HepG2 (cell line): ENCODE results near the gene ZMIZ1. TPM values are rescaled to one million over a fixed set of nuclear protein-coding genes. Genes with fewer than 3 reads are reported as not detected.

ENCODE experiments used
- AGO1 ChIP-seq: fragments of 200-400 bp; formaldehyde crosslinking; IDR thresholded peaks from 2 replicates; pipeline ENCODE4 v1.6.1; 2017; ENCODE audit warnings: mild to moderate bottlenecking, low read depth, low read length, moderate library complexity; ENCODE audit not compliant: poor library complexity, severe bottlenecking
- ARHGAP35 ChIP-seq: sonication (generic); formaldehyde crosslinking; IDR thresholded peaks from 2 replicates; pipeline ENCODE4 v1.9.0; 2022; ENCODE audit warnings: mild to moderate bottlenecking, inconsistent platforms, moderate library complexity, missing genetic modification reagents, borderline replicate concordance
- ETV6 ChIP-seq: sonication (generic); formaldehyde crosslinking; conservative IDR thresholded peaks from 2 replicates; pipeline ENCODE4 v1.4.0; 2020; ENCODE audit warnings: missing genetic modification reagents
- GZF1 ChIP-seq: sonication (generic); formaldehyde crosslinking; IDR thresholded peaks from 2 replicates; pipeline ENCODE4 v1.5.1; 2020; ENCODE audit warnings: mild to moderate bottlenecking, missing genetic modification reagents
- HOXA9 ChIP-seq: sonication (generic); formaldehyde crosslinking; IDR thresholded peaks from 2 replicates; pipeline ENCODE4 v1.8.1; 2022; ENCODE audit warnings: missing genetic modification reagents, mild to moderate bottlenecking, moderate library complexity, borderline replicate concordance
- MED1 ChIP-seq: sonication (generic); formaldehyde crosslinking; IDR thresholded peaks from 2 replicates; pipeline ENCODE4 v1.4.0; 2020; ENCODE audit warnings: missing genetic modification reagents
- MEIS1 ChIP-seq: sonication (generic); formaldehyde crosslinking; IDR thresholded peaks from 2 replicates; pipeline ENCODE4 v1.9.0; 2021; ENCODE audit warnings: mild to moderate bottlenecking, missing genetic modification reagents, moderate library complexity, borderline replicate concordance
- PHF20 ChIP-seq: sonication (generic); formaldehyde crosslinking; IDR thresholded peaks from 2 replicates; pipeline ENCODE4 v1.5.0; 2020; ENCODE audit warnings: mild to moderate bottlenecking, missing genetic modification reagents
- PHF21A ChIP-seq: sonication (generic); formaldehyde crosslinking; IDR thresholded peaks from 2 replicates; pipeline ENCODE4 v1.5.0; 2020; ENCODE audit warnings: mild to moderate bottlenecking, missing genetic modification reagents
- SALL1 ChIP-seq: sonication (generic); formaldehyde crosslinking; IDR thresholded peaks from 2 replicates; pipeline ENCODE4 v1.8.0; 2022; ENCODE audit warnings: mild to moderate bottlenecking, missing genetic modification reagents
- SKI ChIP-seq: fragments of 450-650 bp; IDR thresholded peaks from one replicate; pipeline ENCODE4 v1.6.1; 2018; ENCODE audit warnings: mild to moderate bottlenecking; ENCODE audit not compliant: partially characterized antibody
- SNAPC2 ChIP-seq: sonication (generic); formaldehyde crosslinking; IDR thresholded peaks from 2 replicates; pipeline ENCODE4 v1.8.1; 2022; ENCODE audit warnings: mild to moderate bottlenecking, missing genetic modification reagents
- XBP1 ChIP-seq: sonication (generic); formaldehyde crosslinking; IDR thresholded peaks from 2 replicates; pipeline ENCODE4 v1.5.0; 2020; ENCODE audit warnings: missing genetic modification reagents
- ZEB1 ChIP-seq: IDR thresholded peaks from 2 replicates; pipeline ENCODE4 v1.6.1; 2012; ENCODE audit warnings: mild to moderate bottlenecking, low read depth, inconsistent platforms; ENCODE audit not compliant: insufficient replicate concordance
- ZFP36L1 ChIP-seq: sonication (generic); formaldehyde crosslinking; IDR thresholded peaks from 2 replicates; pipeline ENCODE4 v1.8.0; 2022; ENCODE audit warnings: mild to moderate bottlenecking, missing genetic modification reagents, moderate library complexity
- ZFYVE20 ChIP-seq: sonication (generic); formaldehyde crosslinking; IDR thresholded peaks from 2 replicates; pipeline ENCODE4 v1.8.0; 2023; ENCODE audit warnings: low read depth, mild to moderate bottlenecking, moderate library complexity, missing genetic modification reagents, borderline replicate concordance
- ZMYM3 ChIP-seq: sonication (generic); formaldehyde crosslinking; IDR thresholded peaks from 2 replicates; pipeline ENCODE4 v1.5.1; 2020; ENCODE audit warnings: mild to moderate bottlenecking, missing genetic modification reagents
- ZNF30 ChIP-seq: sonication (generic); formaldehyde crosslinking; IDR thresholded peaks from 2 replicates; pipeline ENCODE4 v1.5.0; 2020; ENCODE audit warnings: mild to moderate bottlenecking, missing genetic modification reagents
- ZNF33A ChIP-seq: sonication (generic); formaldehyde crosslinking; IDR thresholded peaks from 2 replicates; pipeline ENCODE4 v1.5.1; 2020; ENCODE audit warnings: missing genetic modification reagents, mild to moderate bottlenecking, moderate library complexity, borderline replicate concordance
- ZNF44 ChIP-seq: sonication (generic); formaldehyde crosslinking; IDR thresholded peaks from 2 replicates; pipeline ENCODE4 v1.5.1; 2020; ENCODE audit warnings: mild to moderate bottlenecking, missing genetic modification reagents
- ZNF780A ChIP-seq: sonication (generic); formaldehyde crosslinking; IDR thresholded peaks from 2 replicates; pipeline ENCODE4 v1.8.0; 2022; ENCODE audit warnings: mild to moderate bottlenecking, missing genetic modification reagents, moderate library complexity
- ZNF782 ChIP-seq: sonication (generic); formaldehyde crosslinking; IDR thresholded peaks from 2 replicates; pipeline ENCODE4 v1.4.0; 2020; ENCODE audit warnings: missing genetic modification reagents, mild to moderate bottlenecking, borderline replicate concordance
- ZSCAN25 ChIP-seq: sonication (generic); formaldehyde crosslinking; IDR thresholded peaks from 2 replicates; pipeline ENCODE4 v1.8.0; 2022; ENCODE audit warnings: mild to moderate bottlenecking, missing genetic modification reagents
- polyA plus RNA-seq, 8 experiments: library from polyadenylated mRNA; depleted of rRNA in 3 of 8; stranded (reverse) in 7 of 8; unstranded in 1 of 8; fragments of >200 nt; fragmentation: Illumina TruSeq in 4 of 8; extraction: Trizol in 4 of 8; gene quantifications; 2 replicates each; pipeline versions ENCODE4 v1.2.1 to v1.2.3, GENCODE V29; 2011 to 2016; ENCODE audit warnings: low read depth in 4 of 8, missing spikeins in 1 of 8, mixed read lengths in 1 of 8; ENCODE audit not compliant: insufficient read depth in 1 of 8
- total RNA-seq, 5 experiments: library from RNA; depleted of rRNA; stranded (reverse); fragments of >200 nt; fragmentation: Illumina TruSeq; extraction: Trizol; gene quantifications; 2 replicates each; pipeline ENCODE4 v1.2.3, GENCODE V29; 2016; ENCODE audit warnings: low read depth in 1 of 5
- TF ChIP-seq, protein P1 (sequence below): sonication (generic); formaldehyde crosslinking; IDR thresholded peaks from 2 replicates; pipeline ENCODE4 v1.4.0; 2020; ENCODE audit warnings: missing genetic modification reagents, borderline replicate concordance
- TF ChIP-seq, protein P2 (sequence below): IDR thresholded peaks from 2 replicates; pipeline ENCODE4 v1.6.1; 2018; ENCODE audit warnings: missing genetic modification reagents, mild to moderate bottlenecking, missing compliant biosample characterization
- TF ChIP-seq, protein P3 (sequence below): IDR thresholded peaks from 2 replicates; pipeline ENCODE4 v1.6.1; 2016; ENCODE audit warnings: low read depth

ZMIZ1 gene
- total and polyA plus RNA-seq, 2 of the 13 experiments (the other 11 are each of a cell fraction or from before 2014, with no cell fraction given), result 5.3 to 10.2 TPM

DNA sequence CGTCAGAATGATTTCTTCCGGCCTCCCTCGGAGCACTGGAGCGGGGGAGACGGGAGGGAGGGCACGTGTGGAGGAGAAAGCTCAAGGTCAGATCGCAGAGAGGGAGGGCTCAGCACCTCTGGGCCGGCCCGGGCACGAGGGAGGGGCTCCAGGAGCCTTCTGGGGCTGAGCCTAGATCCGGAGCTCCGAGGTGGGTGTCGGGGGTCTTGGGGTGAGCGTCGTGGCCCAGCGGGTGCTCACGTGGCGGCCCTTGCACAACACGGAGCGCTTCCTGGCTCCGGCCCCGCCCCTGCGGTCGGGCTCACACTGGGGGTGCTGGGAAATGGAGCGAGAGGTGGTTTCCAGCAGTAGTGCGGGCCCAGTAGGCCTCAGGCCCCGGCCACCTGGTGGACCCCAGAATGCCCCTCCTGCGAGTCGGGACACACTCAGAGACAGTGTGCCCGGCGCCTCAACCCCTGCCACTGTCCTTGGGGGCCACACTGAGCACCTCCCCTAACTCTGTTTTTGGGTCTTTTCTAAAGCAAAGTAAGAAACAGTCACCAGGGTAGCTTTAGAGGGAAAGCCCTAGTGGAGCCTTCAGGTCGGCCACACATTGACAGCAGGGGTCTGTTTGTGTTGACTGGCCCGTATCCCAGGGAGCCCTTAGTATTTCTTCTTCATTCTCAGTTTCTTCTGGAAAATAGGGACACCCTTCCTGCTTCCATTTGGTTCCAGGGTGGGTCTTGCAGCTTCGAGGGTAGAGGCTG is 279.3 kb downstream of the ZMIZ1 start (continued):
- TF ChIP-seq, protein P1, sequence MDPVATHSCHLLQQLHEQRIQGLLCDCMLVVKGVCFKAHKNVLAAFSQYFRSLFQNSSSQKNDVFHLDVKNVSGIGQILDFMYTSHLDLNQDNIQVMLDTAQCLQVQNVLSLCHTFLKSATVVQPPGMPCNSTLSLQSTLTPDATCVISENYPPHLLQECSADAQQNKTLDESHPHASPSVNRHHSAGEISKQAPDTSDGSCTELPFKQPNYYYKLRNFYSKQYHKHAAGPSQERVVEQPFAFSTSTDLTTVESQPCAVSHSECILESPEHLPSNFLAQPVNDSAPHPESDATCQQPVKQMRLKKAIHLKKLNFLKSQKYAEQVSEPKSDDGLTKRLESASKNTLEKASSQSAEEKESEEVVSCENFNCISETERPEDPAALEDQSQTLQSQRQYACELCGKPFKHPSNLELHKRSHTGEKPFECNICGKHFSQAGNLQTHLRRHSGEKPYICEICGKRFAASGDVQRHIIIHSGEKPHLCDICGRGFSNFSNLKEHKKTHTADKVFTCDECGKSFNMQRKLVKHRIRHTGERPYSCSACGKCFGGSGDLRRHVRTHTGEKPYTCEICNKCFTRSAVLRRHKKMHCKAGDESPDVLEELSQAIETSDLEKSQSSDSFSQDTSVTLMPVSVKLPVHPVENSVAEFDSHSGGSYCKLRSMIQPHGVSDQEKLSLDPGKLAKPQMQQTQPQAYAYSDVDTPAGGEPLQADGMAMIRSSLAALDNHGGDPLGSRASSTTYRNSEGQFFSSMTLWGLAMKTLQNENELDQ (CRISPR knock-in tag), result 0 out of 2 replicates have a peak, but pooled peaks have one; percentile 32
- TF ChIP-seq ZSCAN25 (CRISPR knock-in tag) (0 out of 2 replicates have a peak, but pooled peaks have one; percentile 21), SALL1 (CRISPR knock-in tag) (peak; percentile 76), ETV6 (CRISPR knock-in tag) (no peak), ZMYM3 (CRISPR knock-in tag) (peak; percentile 28; the same call in 1 of the 2 replicates), AGO1 (no peak), ZNF780A (CRISPR knock-in tag) (no peak), ZNF33A (CRISPR knock-in tag) (no peak), ZNF44 (CRISPR knock-in tag) (no peak), ZNF30 (CRISPR knock-in tag) (no peak), XBP1 (CRISPR knock-in tag) (peak; percentile 68; the same call in 1 of the 2 replicates), ZFP36L1 (peak; percentile 42; the same call in 1 of the 2 replicates), SKI (no peak), HOXA9 (CRISPR knock-in tag) (no peak), GZF1 (CRISPR knock-in tag) (no peak), PHF21A (peak; percentile 68), ARHGAP35 (CRISPR knock-in tag) (no peak; the same call in 1 of the 2 replicates), ZNF782 (CRISPR knock-in tag) (no peak), MEIS1 (CRISPR knock-in tag) (no peak), ZEB1 (no peak), ZFYVE20 (CRISPR knock-in tag) (peak; percentile 64; the same call in 1 of the 2 replicates), PHF20 (CRISPR knock-in tag) (no peak; the same call in 1 of the 2 replicates), SNAPC2 (CRISPR knock-in tag) (no peak), MED1 (peak; percentile 70)
- TF ChIP-seq, protein P2, sequence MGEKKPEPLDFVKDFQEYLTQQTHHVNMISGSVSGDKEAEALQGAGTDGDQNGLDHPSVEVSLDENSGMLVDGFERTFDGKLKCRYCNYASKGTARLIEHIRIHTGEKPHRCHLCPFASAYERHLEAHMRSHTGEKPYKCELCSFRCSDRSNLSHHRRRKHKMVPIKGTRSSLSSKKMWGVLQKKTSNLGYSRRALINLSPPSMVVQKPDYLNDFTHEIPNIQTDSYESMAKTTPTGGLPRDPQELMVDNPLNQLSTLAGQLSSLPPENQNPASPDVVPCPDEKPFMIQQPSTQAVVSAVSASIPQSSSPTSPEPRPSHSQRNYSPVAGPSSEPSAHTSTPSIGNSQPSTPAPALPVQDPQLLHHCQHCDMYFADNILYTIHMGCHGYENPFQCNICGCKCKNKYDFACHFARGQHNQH (CRISPR knock-in tag), result peak; percentile 43; the same call in 1 of the 2 replicates
- TF ChIP-seq, protein P3, sequence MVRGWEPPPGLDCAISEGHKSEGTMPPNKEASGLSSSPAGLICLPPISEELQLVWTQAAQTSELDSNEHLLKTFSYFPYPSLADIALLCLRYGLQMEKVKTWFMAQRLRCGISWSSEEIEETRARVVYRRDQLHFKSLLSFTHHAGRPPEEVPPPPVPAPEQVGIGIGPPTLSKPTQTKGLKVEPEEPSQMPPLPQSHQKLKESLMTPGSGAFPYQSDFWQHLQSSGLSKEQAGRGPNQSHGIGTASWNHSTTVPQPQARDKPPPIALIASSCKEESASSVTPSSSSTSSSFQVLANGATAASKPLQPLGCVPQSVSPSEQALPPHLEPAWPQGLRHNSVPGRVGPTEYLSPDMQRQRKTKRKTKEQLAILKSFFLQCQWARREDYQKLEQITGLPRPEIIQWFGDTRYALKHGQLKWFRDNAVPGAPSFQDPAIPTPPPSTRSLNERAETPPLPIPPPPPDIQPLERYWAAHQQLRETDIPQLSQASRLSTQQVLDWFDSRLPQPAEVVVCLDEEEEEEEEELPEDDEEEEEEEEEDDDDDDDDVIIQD, result no peak
